Esophagus muscularis mucosa (tissue), 3 donors: ENCODE results near the gene TBC1D22A.

Experiments
- POLR2A ChIP-seq: fragments of 450-650 bp; IDR thresholded peaks from one replicate; pipeline ENCODE4 v1.6.1; 2017; ENCODE audit warnings: antibody characterized with exemption, moderate library complexity, mild to moderate bottlenecking, low read depth
- TF ChIP-seq, protein P1 (sequence below), 3 experiments: fragments of 200-600 bp in 2 of 3; fragments of 450-650 bp in 1 of 3; sonication (generic) in 2 of 3; IDR thresholded peaks; one replicate each; pipeline ENCODE4 v1.5.1; 2017 to 2019; ENCODE audit warnings: antibody characterized with exemption in 3 of 3, mild to moderate bottlenecking in 2 of 3, moderate library complexity in 1 of 3

DNA sequence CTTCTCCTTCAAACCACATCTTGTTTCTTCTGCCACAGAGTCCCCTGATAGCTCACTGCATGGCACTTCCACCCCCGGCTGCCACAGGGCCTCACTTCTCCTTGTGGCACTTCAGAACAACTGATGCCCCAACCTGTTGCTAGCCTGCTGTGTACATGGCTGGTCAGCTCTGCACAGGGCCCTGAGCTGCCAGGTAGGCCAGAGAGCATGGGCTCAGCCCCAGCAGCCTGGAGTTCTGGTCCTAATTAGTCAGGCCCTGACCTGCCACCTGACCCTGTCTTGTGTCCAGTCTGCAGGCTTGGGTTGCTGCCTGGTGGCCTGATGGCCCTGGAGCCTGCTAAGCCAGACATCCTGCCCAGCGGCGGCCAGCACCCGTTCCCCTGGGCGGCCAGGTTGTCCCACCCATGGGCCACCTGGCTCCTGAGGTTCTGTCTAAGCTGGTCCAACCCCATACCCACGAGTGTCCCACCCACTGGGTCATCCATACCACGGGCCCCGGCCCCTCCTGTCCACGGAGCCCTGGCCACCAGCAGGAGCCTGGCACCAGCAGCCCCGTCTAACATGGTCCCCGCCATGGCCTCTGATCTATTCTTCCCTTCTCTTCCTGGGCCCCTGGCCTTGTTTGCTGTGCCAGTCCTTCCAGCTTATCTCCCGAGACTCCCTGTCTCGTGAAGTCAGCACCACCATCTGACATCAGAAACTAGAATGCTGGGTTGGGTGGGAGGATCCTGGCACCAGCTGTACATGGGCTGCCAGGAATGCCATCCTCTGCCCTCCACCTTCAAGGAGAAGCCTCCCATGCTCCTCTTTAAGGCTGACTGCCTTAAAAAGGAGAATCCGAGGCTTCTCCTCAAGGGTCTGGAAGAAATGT lies 21.3 kb upstream of the TBC1D22A start:
- TF ChIP-seq, protein P1, sequence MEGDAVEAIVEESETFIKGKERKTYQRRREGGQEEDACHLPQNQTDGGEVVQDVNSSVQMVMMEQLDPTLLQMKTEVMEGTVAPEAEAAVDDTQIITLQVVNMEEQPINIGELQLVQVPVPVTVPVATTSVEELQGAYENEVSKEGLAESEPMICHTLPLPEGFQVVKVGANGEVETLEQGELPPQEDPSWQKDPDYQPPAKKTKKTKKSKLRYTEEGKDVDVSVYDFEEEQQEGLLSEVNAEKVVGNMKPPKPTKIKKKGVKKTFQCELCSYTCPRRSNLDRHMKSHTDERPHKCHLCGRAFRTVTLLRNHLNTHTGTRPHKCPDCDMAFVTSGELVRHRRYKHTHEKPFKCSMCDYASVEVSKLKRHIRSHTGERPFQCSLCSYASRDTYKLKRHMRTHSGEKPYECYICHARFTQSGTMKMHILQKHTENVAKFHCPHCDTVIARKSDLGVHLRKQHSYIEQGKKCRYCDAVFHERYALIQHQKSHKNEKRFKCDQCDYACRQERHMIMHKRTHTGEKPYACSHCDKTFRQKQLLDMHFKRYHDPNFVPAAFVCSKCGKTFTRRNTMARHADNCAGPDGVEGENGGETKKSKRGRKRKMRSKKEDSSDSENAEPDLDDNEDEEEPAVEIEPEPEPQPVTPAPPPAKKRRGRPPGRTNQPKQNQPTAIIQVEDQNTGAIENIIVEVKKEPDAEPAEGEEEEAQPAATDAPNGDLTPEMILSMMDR (IDR thresholded peaks at IDR 0.05) = no peak
- TF ChIP-seq POLR2A = no peak
